Vagina (tissue), 2 donors: ENCODE results near the gene GAN. TPM values are rescaled to one million over a fixed set of nuclear protein-coding genes. Genes with fewer than 3 reads are reported as not detected.

Experiments
- DNase-seq, 2 donors: peaks; one replicate each; pipeline ENCODE4 v3.0.0-alpha.2; 2017; ENCODE audit errors: extremely low spot score in 2 of 2
- H3K27ac ChIP-seq: fragments of 200-600 bp; sonication (generic); one replicate; pipeline ENCODE4 v1.5.1; 2019
- H3K27me3 ChIP-seq: fragments of 200-600 bp; sonication (generic); one replicate; pipeline ENCODE4 v1.5.1; 2019
- H3K36me3 ChIP-seq, 2 donors: fragments of 200-600 bp; sonication (generic); one replicate each; pipeline ENCODE4 v1.5.1; 2017 to 2019
- H3K4me1 ChIP-seq: fragments of 200-600 bp; sonication (generic); one replicate; pipeline ENCODE4 v1.5.1; 2019
- H3K4me3 ChIP-seq, 2 donors: fragments of 200-600 bp; sonication (generic); 1 replicate in 1 of 2; 2 replicates in 1 of 2; pipeline ENCODE4 v1.5.1; 2016 to 2019
- H3K9me3 ChIP-seq: fragments of 200-600 bp; sonication (generic); one replicate; pipeline ENCODE4 v1.5.1; 2019
- CTCF ChIP-seq, 3 experiments: fragments of 450-650 bp in 2 of 3; fragments of 200-600 bp in 1 of 3; sonication (generic) in 1 of 3; IDR thresholded peaks; one replicate each; pipeline ENCODE4 v1.5.1; 2017 to 2019; ENCODE audit warnings: antibody characterized with exemption in 3 of 3, mild to moderate bottlenecking in 2 of 3, moderate library complexity in 2 of 3
- POLR2A ChIP-seq, 2 donors: fragments of 450-650 bp; IDR thresholded peaks; one replicate each; pipeline ENCODE4 v1.6.1; 2017; ENCODE audit warnings: antibody characterized with exemption in 2 of 2, mild to moderate bottlenecking in 2 of 2, moderate library complexity in 2 of 2
- POLR2AphosphoS5 ChIP-seq, 2 donors: sonication (generic); formaldehyde crosslinking; IDR thresholded peaks; one replicate each; pipeline ENCODE4 v1.9.0; 2017; ENCODE audit warnings: antibody characterized with exemption in 2 of 2, mild to moderate bottlenecking in 2 of 2, low read depth in 1 of 2; ENCODE audit not compliant: insufficient read depth in 1 of 2
- intact Hi-C: fragments of 100-400 bp; cut with DNase I; formaldehyde crosslinking; loops from one replicate; pipeline ENCODE4 v1.15.1; 2023
- total RNA-seq: library from RNA; depleted of rRNA; stranded (reverse); fragments of >200 nt; gene quantifications from one replicate; pipeline ENCODE4 v1.2.3, GENCODE V29; 2016

Gene GAN
- total RNA-seq, 1 donor from 2014 or later: 20.9 TPM

GRCh38 chr16:81284995-81285600 is 29.7 kb upstream of the GAN start:
- no peaks in the 10 kb centered on the region for H3K9me3 ChIP-seq
- no peaks in the 10 kb centered on the region for H3K4me1 ChIP-seq
- H3K27ac ChIP-seq: no peak overlapping the region
- DNase-seq: no peak
- intact Hi-C loops: no loop called here
- TF ChIP-seq POLR2AphosphoS5 (IDR thresholded peaks at IDR 0.05; ENCODE audit: insufficient read depth in 1 of 2, low read depth in 1 of 2) (no peak), POLR2A (IDR thresholded peaks at IDR 0.05) (no peak), CTCF (IDR thresholded peaks at IDR 0.05) (no peak)
- H3K27me3 ChIP-seq: no peaks in the 10 kb centered on the region
- no peak overlapping the region for H3K4me3 ChIP-seq
- no peaks in the 10 kb centered on the region for H3K36me3 ChIP-seq

GRCh38 chr16:81286190-81286589 is 28.6 kb upstream of the GAN start:
- no peak for DNase-seq
- Histone ChIP-seq H3K27me3 (no peaks in the 10 kb centered on the region), H3K4me3 (no peak overlapping the region), H3K4me1 (no peaks in the 10 kb centered on the region), H3K36me3 (no peaks in the 10 kb centered on the region), H3K9me3 (no peaks in the 10 kb centered on the region), H3K27ac (no peak overlapping the region)
- TF ChIP-seq CTCF (IDR thresholded peaks at IDR 0.05): no peak
- TF ChIP-seq POLR2A (IDR thresholded peaks at IDR 0.05): no peak
- no peak for TF ChIP-seq POLR2AphosphoS5 (IDR thresholded peaks at IDR 0.05; ENCODE audit: insufficient read depth in 1 of 2, low read depth in 1 of 2)
- intact Hi-C loops: no loop called here

- Histone ChIP-seq H3K27me3 (no peaks in the 10 kb centered on the region), H3K27ac (no peak overlapping the region), H3K4me1 (no peaks in the 10 kb centered on the region), H3K9me3 (no peaks in the 10 kb centered on the region), H3K36me3 (no peaks in the 10 kb centered on the region), H3K4me3 (no peak overlapping the region)
- TF ChIP-seq CTCF (IDR thresholded peaks at IDR 0.05) (no peak), POLR2AphosphoS5 (IDR thresholded peaks at IDR 0.05; ENCODE audit: insufficient read depth in 1 of 2, low read depth in 1 of 2) (no peak), POLR2A (IDR thresholded peaks at IDR 0.05) (no peak)
- no peak for DNase-seq
- intact Hi-C loops: no loop called here
These were observed 23.6 kb upstream of the GAN start for GRCh38 chr16:81291117-81291516.

GRCh38 chr16:81292936-81293335 is 21.8 kb upstream of the GAN start:
- Histone ChIP-seq H3K4me3 (no peak overlapping the region), H3K27ac (no peak overlapping the region), H3K4me1 (no peaks in the 10 kb centered on the region), H3K36me3 (no peaks in the 10 kb centered on the region), H3K27me3 (no peaks in the 10 kb centered on the region), H3K9me3 (no peaks in the 10 kb centered on the region)
- intact Hi-C loops: no loop called here
- no peak for DNase-seq
- TF ChIP-seq POLR2AphosphoS5 (IDR thresholded peaks at IDR 0.05; ENCODE audit: insufficient read depth in 1 of 2, low read depth in 1 of 2): no peak
- TF ChIP-seq POLR2A (IDR thresholded peaks at IDR 0.05): no peak
- no peak for TF ChIP-seq CTCF (IDR thresholded peaks at IDR 0.05)

GRCh38 chr16:81293909-81294802 is 20.6 kb upstream of the GAN start:
- Histone ChIP-seq H3K27ac (no peak overlapping the region), H3K27me3 (no peaks in the 10 kb centered on the region), H3K4me3 (no peak overlapping the region), H3K4me1 (no peaks in the 10 kb centered on the region), H3K9me3 (no peaks in the 10 kb centered on the region), H3K36me3 (no peaks in the 10 kb centered on the region)
- no peak for DNase-seq
- TF ChIP-seq CTCF (IDR thresholded peaks at IDR 0.05) (no peak), POLR2AphosphoS5 (IDR thresholded peaks at IDR 0.05; ENCODE audit: insufficient read depth in 1 of 2, low read depth in 1 of 2) (no peak), POLR2A (IDR thresholded peaks at IDR 0.05) (no peak)
- intact Hi-C loops: no loop called here
